Caco-2 (cell line): Measurements from ENCODE around the gene PGAP1. TPM values are rescaled to one million over a fixed set of nuclear protein-coding genes. Genes with fewer than 3 reads are reported as not detected.

ENCODE experiments used
- BruUV-seq: library from RNA; stranded (reverse); fragments of 400-500 nt; replicated peaks from 2 replicates; lab custom pipeline; 2021; lab: Mats Ljungman, UMichigan
- CTCF ChIA-PET: fragments of 300-600 bp; sonication (Branson Sonifier 250); formaldehyde crosslinking; loops from one replicate; lab custom pipeline; 2022; ENCODE audit warnings: antibody characterized with exemption; lab: Charles Lee
- POLR2A ChIA-PET: fragments of 300-600 bp; sonication (Branson Sonifier 250); formaldehyde crosslinking; loops from one replicate; lab custom pipeline; 2022; ENCODE audit warnings: antibody characterized with exemption; lab: Charles Lee
- DNase-seq, 2 experiments: peaks; one replicate each; pipeline versions ENCODE4 v3.0.0 to v3.0.0-alpha.2; 2020 to 2022
- H3K27me3 ChIP-seq: replicated peaks from 2 replicates; pipeline ENCODE4 v1.6.0; 2011; ENCODE audit warnings: low read length; ENCODE audit not compliant: control insufficient read depth, insufficient read depth
- H3K36me3 ChIP-seq: 2 replicates; pipeline ENCODE4 v1.5.1; 2011; ENCODE audit warnings: low read length; ENCODE audit not compliant: control insufficient read depth, insufficient read depth
- H3K4me1 ChIP-seq: fragments of 250-450 bp; sonication (Bioruptor Pico); 2 replicates; pipeline ENCODE4 v1.5.1; 2020; ENCODE audit warnings: mild to moderate bottlenecking
- H3K4me3 ChIP-seq: 2 replicates; pipeline ENCODE4 v1.5.1; 2011; ENCODE audit warnings: low read depth, mild to moderate bottlenecking, control low read depth, low read length
- H3K9me3 ChIP-seq: fragments of 250-450 bp; sonication (Bioruptor Pico); 2 replicates; pipeline ENCODE4 v1.5.1; 2020; ENCODE audit warnings: mild to moderate bottlenecking, moderate library complexity
- H3K27ac Mint-ChIP-seq: one replicate; pipeline ENCODE4 v1.8.0; 2022; ENCODE audit warnings: mixed read lengths; ENCODE audit not compliant: unreplicated experiment
- H3K27me3 Mint-ChIP-seq: one replicate; pipeline ENCODE4 v1.8.0; 2022; ENCODE audit warnings: mixed read lengths; ENCODE audit not compliant: insufficient read depth, unreplicated experiment
- H3K36me3 Mint-ChIP-seq: one replicate; pipeline ENCODE4 v1.8.0; 2022; ENCODE audit warnings: mild to moderate bottlenecking, mixed read lengths; ENCODE audit not compliant: insufficient read depth, unreplicated experiment
- H3K4me1 Mint-ChIP-seq: one replicate; pipeline ENCODE4 v1.8.0; 2022; ENCODE audit warnings: low read depth, mixed read lengths; ENCODE audit not compliant: unreplicated experiment
- H3K4me3 Mint-ChIP-seq: one replicate; pipeline ENCODE4 v1.8.0; 2022; ENCODE audit warnings: mild to moderate bottlenecking, moderate library complexity, mixed read lengths; ENCODE audit not compliant: unreplicated experiment
- H3K9me3 Mint-ChIP-seq: one replicate; pipeline ENCODE4 v1.8.0; 2022; ENCODE audit warnings: mixed read lengths; ENCODE audit not compliant: unreplicated experiment
- CTCF ChIP-seq, 2 experiments: fragments of 200-600 bp in 1 of 2; IDR thresholded peaks; 1 replicate in 1 of 2; 2 replicates in 1 of 2; pipeline versions ENCODE4 v1.5.1 to v1.8.0; 2011 to 2022; ENCODE audit warnings: antibody characterized with exemption in 1 of 2, control low read depth in 1 of 2, inconsistent platforms in 1 of 2, low read depth in 1 of 2, low read length in 1 of 2, mild to moderate bottlenecking in 1 of 2, moderate library complexity in 1 of 2; ENCODE audit not compliant: insufficient read depth in 1 of 2, severe bottlenecking in 1 of 2, unreplicated experiment in 1 of 2
- intact Hi-C: fragments of 100-400 bp; cut with micrococcal nuclease; formaldehyde crosslinking; loops from one replicate; pipeline ENCODE4 v1.10.0; 2022; ENCODE audit not compliant: unreplicated experiment
- total RNA-seq: library from RNA; stranded (reverse); gene quantifications from 2 replicates; pipeline ENCODE4 v1.2.3, GENCODE V29; 2022

The PGAP1 gene
- total RNA-seq, 1 experiment from 2014 or later, result 6.4 TPM

GRCh38 chr2:196963961-196964360, 37.5 kb upstream of the PGAP1 start:
- Mint-ChIP-seq H3K27me3 (no peaks in the 10 kb centered on the region), H3K36me3 (no peaks in the 10 kb centered on the region), H3K27ac (no peak overlapping the region), H3K4me1 (peaks cover 7% of the 10 kb centered on the region), H3K4me3 (no peak overlapping the region), H3K9me3 (peaks cover 10% of the 10 kb centered on the region)
- ChIA-PET CTCF (no interaction called here), POLR2A (no interaction called here)
- Histone ChIP-seq H3K36me3 (no peaks in the 10 kb centered on the region), H3K4me1 (peaks cover 11% of the 10 kb centered on the region), H3K27me3 (no peaks in the 10 kb centered on the region), H3K4me3 (no peak overlapping the region), H3K9me3 (no peaks in the 10 kb centered on the region)
- no peak for TF ChIP-seq CTCF (IDR thresholded peaks at IDR 0.05; ENCODE audit: insufficient read depth in 1 of 2, low read depth in 1 of 2, low read length in 1 of 2, severe bottlenecking in 1 of 2, unreplicated experiment in 1 of 2)
- BruUV-seq, result no TSS peak
- DNase-seq, result no peak
- intact Hi-C loops, result no loop called here

- BruUV-seq, result no TSS peak
These were observed 36.5 kb upstream of the PGAP1 start for GRCh38 chr2:196963043-196963442.

GRCh38 chr2:196962325-196962724, 35.8 kb upstream of the PGAP1 start:
- Mint-ChIP-seq H3K27me3 (no peaks in the 10 kb centered on the region), H3K4me1 (peaks cover 7% of the 10 kb centered on the region), H3K9me3 (peaks cover under 1% of the 10 kb centered on the region), H3K27ac (no peak overlapping the region), H3K36me3 (no peaks in the 10 kb centered on the region), H3K4me3 (no peak overlapping the region)
- ChIA-PET CTCF (no interaction called here), POLR2A (no interaction called here)
- BruUV-seq, result no TSS peak
- Histone ChIP-seq H3K4me1 (peaks cover 11% of the 10 kb centered on the region), H3K9me3 (no peaks in the 10 kb centered on the region), H3K36me3 (no peaks in the 10 kb centered on the region), H3K4me3 (no peak overlapping the region), H3K27me3 (no peaks in the 10 kb centered on the region)
- DNase-seq, result no peak
- no peak for TF ChIP-seq CTCF (IDR thresholded peaks at IDR 0.05; ENCODE audit: insufficient read depth in 1 of 2, low read depth in 1 of 2, low read length in 1 of 2, severe bottlenecking in 1 of 2, unreplicated experiment in 1 of 2)
- intact Hi-C loops, result no loop called here

More at GRCh38 chr2:196963043-196963442, 36.5 kb upstream of the PGAP1 start:
- Histone ChIP-seq H3K4me3 (no peak overlapping the region), H3K9me3 (no peaks in the 10 kb centered on the region), H3K27me3 (no peaks in the 10 kb centered on the region), H3K36me3 (no peaks in the 10 kb centered on the region), H3K4me1 (peaks cover 11% of the 10 kb centered on the region)
- DNase-seq, result no peak
- intact Hi-C loops, result no loop called here
- H3K27ac Mint-ChIP-seq, result no peak overlapping the region
- H3K4me3 Mint-ChIP-seq, result no peak overlapping the region
- no peaks in the 10 kb centered on the region for H3K36me3 Mint-ChIP-seq
- peaks cover 7% of the 10 kb centered on the region for H3K4me1 Mint-ChIP-seq
- H3K27me3 Mint-ChIP-seq, result no peaks in the 10 kb centered on the region
- TF ChIP-seq CTCF (IDR thresholded peaks at IDR 0.05; ENCODE audit: insufficient read depth in 1 of 2, low read depth in 1 of 2, low read length in 1 of 2, severe bottlenecking in 1 of 2, unreplicated experiment in 1 of 2), result no peak
- H3K9me3 Mint-ChIP-seq, result peaks cover 8% of the 10 kb centered on the region
- CTCF ChIA-PET, result no interaction called here
- POLR2A ChIA-PET, result no interaction called here
